Sigmoid colon (tissue), 7 donors: ENCODE results near the gene VMO1. TPM values are rescaled to one million over a fixed set of nuclear protein-coding genes. Genes with fewer than 3 reads are reported as not detected.
A peak's percentile ranks its signal among the peaks of the same experiment; 100 is the strongest.

Experiments
- DNase-seq: peaks from one replicate; pipeline ENCODE4 v3.0.0-alpha.2; 2019
- H3K27ac ChIP-seq, 4 donors: fragments of 200-600 bp; sonication (generic); one replicate each; pipeline ENCODE4 v1.5.1; 2016 to 2019; ENCODE audit warnings: mild to moderate bottlenecking in 1 of 4
- H3K27me3 ChIP-seq, 3 donors: fragments of 200-600 bp; sonication (generic); one replicate each; pipeline ENCODE4 v1.5.1; 2019; ENCODE audit warnings: mild to moderate bottlenecking in 1 of 3
- H3K36me3 ChIP-seq, 4 donors: fragments of 200-600 bp; sonication (generic); one replicate each; pipeline ENCODE4 v1.5.1; 2016 to 2019
- H3K4me1 ChIP-seq, 4 donors: fragments of 200-600 bp; sonication (generic); one replicate each; pipeline ENCODE4 v1.5.1; 2017 to 2019
- H3K4me3 ChIP-seq, 4 donors: fragments of 200-600 bp; sonication (generic); one replicate each; pipeline ENCODE4 v1.5.1; 2017 to 2019; ENCODE audit warnings: mild to moderate bottlenecking in 2 of 4, moderate library complexity in 1 of 4
- H3K9me3 ChIP-seq, 4 donors: fragments of 200-600 bp in 3 of 4; sonication (generic) in 3 of 4; one replicate each; pipeline versions ENCODE4 v1.5.1 to v1.6.1; 2013 to 2019
- CTCF ChIP-seq, 4 experiments: fragments of 450-650 bp in 3 of 4; fragments of 200-600 bp in 1 of 4; IDR thresholded peaks; one replicate each; pipeline ENCODE4 v1.5.1; 2016 to 2019; ENCODE audit warnings: antibody characterized with exemption in 4 of 4, mild to moderate bottlenecking in 3 of 4, moderate library complexity in 2 of 4
- EP300 ChIP-seq, 4 donors: sonication (generic); formaldehyde crosslinking; IDR thresholded peaks; one replicate each; pipeline ENCODE4 v1.6.1; 2017; ENCODE audit warnings: antibody characterized with exemption in 4 of 4
- POLR2A ChIP-seq, 2 donors: fragments of 450-650 bp; IDR thresholded peaks; one replicate each; pipeline ENCODE4 v1.6.1; 2016; ENCODE audit warnings: antibody characterized with exemption in 2 of 2, mild to moderate bottlenecking in 2 of 2, moderate library complexity in 2 of 2
- POLR2AphosphoS5 ChIP-seq, 4 donors: sonication (generic); formaldehyde crosslinking; IDR thresholded peaks; one replicate each; pipeline ENCODE4 v1.6.1; 2017; ENCODE audit warnings: antibody characterized with exemption in 4 of 4
- WGBS, 2 donors: extraction: QIAGEN DNeasy Blood & Tissue Kit; methylation state at CpG; one replicate each; pipeline ENCODE4 v1.1.7; 2013; 5-methylcytosine and 5-hydroxymethylcytosine counted together
- intact Hi-C: fragments of 100-400 bp; cut with DNase I; formaldehyde crosslinking; loops from one replicate; pipeline ENCODE4 v1.15.1; 2023
- polyA plus RNA-seq, 3 donors: library from polyadenylated mRNA; stranded (reverse); fragments of 200-250 nt; gene quantifications; one replicate each; pipeline ENCODE4 v1.2.3, GENCODE V29; 2013
- total RNA-seq, 4 donors: library from RNA; depleted of rRNA; stranded (reverse); fragments of >200 nt; gene quantifications; one replicate each; pipeline ENCODE4 v1.1.0, GENCODE V29; 2016
- donor health status: healthy with polysubstance abuse.
- donor health status: Bipolar disorder and iron deficiency.
- donor health status: healthy.

The VMO1 gene
- total and polyA plus RNA-seq, 7 donors, result 1.1 to 6.4 (median 4.1) TPM; not detected in 2

- H3K27ac ChIP-seq, result no peak within 1 kb of the TSS
- WGBS, 2 donors, result 80 to 86% methylated on average over 9 of the region's 9 CpGs
- intact Hi-C loops, result no loop called here
- H3K4me3 ChIP-seq, result no peak within 1 kb of the TSS
- no peaks in the 10 kb centered on the region for H3K27me3 ChIP-seq
- peaks cover 0 to 12% (median 10%) of the 10 kb centered on the region in 4 donors for H3K4me1 ChIP-seq
- H3K9me3 ChIP-seq, result no peaks in the 10 kb centered on the region
- peaks cover 7 to 22% (median 12%) of the 10 kb centered on the region in 4 donors for H3K36me3 ChIP-seq
- TF ChIP-seq POLR2A (IDR thresholded peaks at IDR 0.05), result no peak
- no peak for TF ChIP-seq POLR2AphosphoS5 (IDR thresholded peaks at IDR 0.05)
- TF ChIP-seq CTCF (IDR thresholded peaks at IDR 0.05), result no peak
- no peak for TF ChIP-seq EP300 (IDR thresholded peaks at IDR 0.05)
- no peak for DNase-seq
Observed at GRCh38 chr17:4802228-4802627, 16.1 kb upstream of the VMO1 start, which contains the start of gene C17orf114. TSS of gene C17orf114 (minus strand) at chr17:4802328.

- H3K9me3 ChIP-seq, result no peaks in the 10 kb centered on the region
- H3K27ac ChIP-seq, result no peak overlapping the region
- TF ChIP-seq EP300 (IDR thresholded peaks at IDR 0.05) (no peak), POLR2A (IDR thresholded peaks at IDR 0.05) (no peak), CTCF (IDR thresholded peaks at IDR 0.05) (no peak), POLR2AphosphoS5 (IDR thresholded peaks at IDR 0.05) (no peak)
- no peak overlapping the region for H3K4me3 ChIP-seq
- intact Hi-C loops, result no loop called here
- no peak for DNase-seq
- no peaks in the 10 kb centered on the region for H3K27me3 ChIP-seq
- H3K4me1 ChIP-seq, result peaks cover 0 to 13% (median 10%) of the 10 kb centered on the region in 4 donors
- WGBS, 2 donors, result 80 to 88% methylated on average over 10 of the region's 10 CpGs
- H3K36me3 ChIP-seq, result peaks cover 7 to 23% (median 12%) of the 10 kb centered on the region in 4 donors
Observed at GRCh38 chr17:4800462-4801196, 14.5 kb upstream of the VMO1 start.

- 1 to 2% methylated on average over 7 of the region's 7 CpGs for WGBS, 2 donors
- TF ChIP-seq CTCF (IDR thresholded peaks at IDR 0.05) (no peak), EP300 (IDR thresholded peaks at IDR 0.05) (no peak), POLR2AphosphoS5 (IDR thresholded peaks at IDR 0.05) (no peak), POLR2A (IDR thresholded peaks at IDR 0.05) (no peak)
- Histone ChIP-seq H3K9me3 (no peaks in the 10 kb centered on the region), H3K27me3 (no peaks in the 10 kb centered on the region), H3K4me1 (peaks cover 0 to 16% (median 10%) of the 10 kb centered on the region in 4 donors), H3K27ac (peak overlapping the region; percentile 79 to 89 (median 84)), H3K4me3 (peak overlapping the region; percentile 68 to 90 (median 72)), H3K36me3 (peaks cover 7 to 23% (median 12%) of the 10 kb centered on the region in 4 donors)
- DNase-seq, result no peak
- intact Hi-C loops, result loop anchor here (2.0 to 5.0 kb wide), 2 partner anchors 36 to 66 kb away; partner anchors contain the start of genes MED11 and MINK1
Observed at GRCh38 chr17:4796552-4796920, 10.4 kb upstream of the VMO1 start.

- WGBS, 2 donors, result 92 to 96% methylated on average over 1 of the region's 1 CpG
- no peak for TF ChIP-seq EP300 (IDR thresholded peaks at IDR 0.05)
- no peak for TF ChIP-seq CTCF (IDR thresholded peaks at IDR 0.05)
- TF ChIP-seq POLR2AphosphoS5 (IDR thresholded peaks at IDR 0.05), result no peak
- no peak for TF ChIP-seq POLR2A (IDR thresholded peaks at IDR 0.05)
Observed at GRCh38 chr17:4795168-4795567, 9.0 kb upstream of the VMO1 start.

More at GRCh38 chr17:4795168-4795567, 9.0 kb upstream of the VMO1 start:
- H3K36me3 ChIP-seq, result peaks cover 7 to 23% (median 12%) of the 10 kb centered on the region in 4 donors
- no peak overlapping the region for H3K4me3 ChIP-seq
- H3K27ac ChIP-seq, result peak overlapping the region in 3 of 4 donors; percentile 84 to 89 (median 84)
- intact Hi-C loops, result loop anchor here (5.0 kb wide), 1 partner anchor 37 kb away; the partner anchor contains the start of gene MINK1
- H3K4me1 ChIP-seq, result peaks cover 0 to 20% (median 14%) of the 10 kb centered on the region in 4 donors
- no peak for DNase-seq
- no peaks in the 10 kb centered on the region for H3K9me3 ChIP-seq
- H3K27me3 ChIP-seq, result no peaks in the 10 kb centered on the region
